ENCODE measurements around the gene CTTN. TPM values are rescaled to one million over a fixed set of nuclear protein-coding genes. Genes with fewer than 3 reads are reported as not detected.
A peak's percentile ranks its signal among the peaks of the same experiment; 100 is the strongest.

The CTTN gene
- total and polyA plus RNA-seq, 12 donors: 68.5 to 173 (median 146) TPM

DNA sequence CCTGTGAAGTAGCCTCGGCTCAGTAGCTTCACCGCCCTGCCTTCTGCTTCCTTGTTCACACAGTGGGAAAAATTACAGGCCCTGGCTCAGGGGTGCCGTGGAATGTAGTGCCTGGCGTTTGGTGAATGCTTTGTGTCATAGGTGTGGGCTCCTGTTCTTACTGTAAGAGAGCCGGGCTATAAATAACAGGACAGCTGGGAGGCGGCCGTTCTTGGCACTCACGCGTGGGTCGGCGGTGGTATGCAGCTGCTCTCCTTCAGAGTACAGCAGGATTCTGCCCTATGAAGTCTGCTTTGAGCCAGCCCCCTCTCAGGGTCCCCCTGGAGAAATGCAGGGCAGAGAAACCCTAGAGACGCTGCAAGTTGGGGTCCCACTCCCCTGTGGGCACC lies 84.2 kb downstream of the CTTN start:
- TF ChIP-seq CTCF (IDR thresholded peaks at IDR 0.05): no peak
- Histone ChIP-seq H3K27ac (peak overlapping the region; percentile 21 to 95 (median 85)), H3K4me1 (peaks cover 0 to 27% (median 7%) of the 10 kb centered on the region in 9 donors), H3K36me3 (no peaks in the 10 kb centered on the region), H3K9me3 (no peaks in the 10 kb centered on the region), H3K4me3 (no peak overlapping the region), H3K27me3 (no peaks in the 10 kb centered on the region)
- peak; percentile 48 to 62 for DNase-seq
- intact Hi-C loops (cut with DNase I): loop anchor here in 1 of 10 donors (1.0 kb wide), 1 partner anchor 14 kb away; no protein-coding TSS in a partner anchor
- peak; percentile 79 to 91 (median 88) for ATAC-seq
- 32 to 57% methylated on average over 12 of the region's 12 CpGs for WGBS, 2 donors

DNA sequence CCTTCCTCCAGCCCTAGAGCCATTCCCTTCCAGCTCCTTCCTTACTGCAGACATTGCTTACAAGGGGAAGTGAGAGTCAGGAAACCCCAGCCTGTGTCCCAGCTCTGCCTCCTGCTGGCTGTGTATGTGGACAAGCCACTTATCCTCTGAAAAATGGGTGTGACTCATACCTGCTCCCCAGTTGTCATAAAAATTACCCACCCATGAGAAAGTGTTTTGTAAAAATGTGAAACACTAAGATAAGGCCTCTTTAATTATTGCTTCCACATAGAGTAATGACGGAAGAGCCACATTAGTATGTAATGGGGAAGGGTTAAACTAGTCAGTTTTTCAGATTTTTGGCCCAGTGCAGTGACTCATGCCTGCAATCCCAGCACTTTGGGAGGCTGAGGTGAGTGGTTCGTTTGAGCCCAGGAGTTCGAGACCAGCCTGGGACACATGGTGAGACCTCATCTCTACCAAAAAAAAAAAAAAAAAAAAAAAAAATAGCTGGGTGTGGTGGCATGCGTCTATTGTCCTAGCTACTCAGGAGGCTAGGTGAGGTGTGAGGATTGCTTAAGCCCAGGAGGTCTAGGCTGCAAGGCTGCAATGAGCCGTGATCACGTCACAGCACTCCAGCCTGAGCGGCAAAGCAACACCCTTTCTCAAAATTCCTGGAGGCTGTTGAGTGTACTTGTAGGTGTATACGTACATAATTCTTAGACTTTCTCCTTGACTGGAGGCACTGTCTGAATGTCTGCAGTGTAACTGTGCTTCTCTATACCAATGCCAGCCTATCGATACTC lies 84.9 kb downstream of the CTTN start:
- H3K4me1 ChIP-seq: peaks cover 0 to 20% (median 4%) of the 10 kb centered on the region in 9 donors
- peak overlapping the region in 9 of 10 donors; percentile 77 to 95 (median 87) for H3K27ac ChIP-seq
- H3K27me3 ChIP-seq: no peaks in the 10 kb centered on the region
- no peak overlapping the region for H3K4me3 ChIP-seq
- no peaks in the 10 kb centered on the region for H3K9me3 ChIP-seq
- DNase-seq (peak; percentile 37 to 45), ATAC-seq (peak; percentile 46 to 86 (median 63))
- WGBS, 2 donors: 90 to 91% methylated on average over 9 of the region's 9 CpGs
- intact Hi-C loops (cut with DNase I): no loop called here
- peak; percentile 8 to 62 (median 48) for TF ChIP-seq CTCF (IDR thresholded peaks at IDR 0.05)
- no peaks in the 10 kb centered on the region for H3K36me3 ChIP-seq

- ATAC-seq (no peak), DNase-seq (no peak)
- intact Hi-C loops (cut with DNase I): no loop called here
These were observed 85.6 kb downstream of the CTTN start for GRCh38 chr11:70483917-70484316.

More at GRCh38 chr11:70483917-70484316, 85.6 kb downstream of the CTTN start:
- Histone ChIP-seq H3K27me3 (no peaks in the 10 kb centered on the region), H3K27ac (no peak overlapping the region), H3K36me3 (no peaks in the 10 kb centered on the region), H3K9me3 (no peaks in the 10 kb centered on the region), H3K4me1 (peaks cover 0 to 18% (median 4%) of the 10 kb centered on the region in 9 donors), H3K4me3 (no peak overlapping the region)
- no peak for TF ChIP-seq CTCF (IDR thresholded peaks at IDR 0.05)
- 92 to 93% methylated on average over 2 of the region's 2 CpGs for WGBS, 2 donors
